Measurements from ENCODE around the gene GRIK4. TPM values are rescaled to one million over a fixed set of nuclear protein-coding genes. Genes with fewer than 3 reads are reported as not detected.
A peak's percentile ranks its signal among the peaks of the same experiment; 100 is the strongest.

GRIK4 gene
- total and polyA plus RNA-seq, 2 donors from 2014 or later: 0.25 TPM; not detected in 1

- no peak overlapping the region for H3K9ac ChIP-seq (ENCODE audit: low read length in 3 of 3)
- H3K4me1 ChIP-seq (ENCODE audit: control insufficient read depth in 2 of 3, insufficient read depth in 2 of 3, low read depth in 1 of 3, low read length in 3 of 3): no peaks in the 10 kb centered on the region
- TF ChIP-seq, protein P1, sequence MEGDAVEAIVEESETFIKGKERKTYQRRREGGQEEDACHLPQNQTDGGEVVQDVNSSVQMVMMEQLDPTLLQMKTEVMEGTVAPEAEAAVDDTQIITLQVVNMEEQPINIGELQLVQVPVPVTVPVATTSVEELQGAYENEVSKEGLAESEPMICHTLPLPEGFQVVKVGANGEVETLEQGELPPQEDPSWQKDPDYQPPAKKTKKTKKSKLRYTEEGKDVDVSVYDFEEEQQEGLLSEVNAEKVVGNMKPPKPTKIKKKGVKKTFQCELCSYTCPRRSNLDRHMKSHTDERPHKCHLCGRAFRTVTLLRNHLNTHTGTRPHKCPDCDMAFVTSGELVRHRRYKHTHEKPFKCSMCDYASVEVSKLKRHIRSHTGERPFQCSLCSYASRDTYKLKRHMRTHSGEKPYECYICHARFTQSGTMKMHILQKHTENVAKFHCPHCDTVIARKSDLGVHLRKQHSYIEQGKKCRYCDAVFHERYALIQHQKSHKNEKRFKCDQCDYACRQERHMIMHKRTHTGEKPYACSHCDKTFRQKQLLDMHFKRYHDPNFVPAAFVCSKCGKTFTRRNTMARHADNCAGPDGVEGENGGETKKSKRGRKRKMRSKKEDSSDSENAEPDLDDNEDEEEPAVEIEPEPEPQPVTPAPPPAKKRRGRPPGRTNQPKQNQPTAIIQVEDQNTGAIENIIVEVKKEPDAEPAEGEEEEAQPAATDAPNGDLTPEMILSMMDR (IDR thresholded peaks at IDR 0.05; ENCODE audit: borderline replicate concordance, extremely low read depth, insufficient read depth): no peak
- H3K27ac ChIP-seq (ENCODE audit: low read depth in 2 of 2, low read length in 2 of 2): no peak overlapping the region
- intact Hi-C loops (cut with DNase I): no loop called here
- FAIRE-seq: no peak
- no peaks in the 10 kb centered on the region for H3K36me3 ChIP-seq (ENCODE audit: control insufficient read depth in 2 of 3, insufficient read depth in 3 of 3, low read length in 3 of 3)
- H3K4me3 ChIP-seq (ENCODE audit: low read length in 3 of 3): no peak overlapping the region
- H3K27me3 ChIP-seq (ENCODE audit: control insufficient read depth, insufficient read depth, low read length): no peaks in the 10 kb centered on the region
- peak in 3 of 5 donors; percentile 72 to 88 (median 84) for DNase-seq
- no peaks in the 10 kb centered on the region for H3K9me3 ChIP-seq (ENCODE audit: control insufficient read depth in 2 of 3, insufficient read depth in 1 of 3, low read length in 3 of 3)
Measured at GRCh38 chr11:120932305-120932915, 420.9 kb downstream of the GRIK4 start.

DNA sequence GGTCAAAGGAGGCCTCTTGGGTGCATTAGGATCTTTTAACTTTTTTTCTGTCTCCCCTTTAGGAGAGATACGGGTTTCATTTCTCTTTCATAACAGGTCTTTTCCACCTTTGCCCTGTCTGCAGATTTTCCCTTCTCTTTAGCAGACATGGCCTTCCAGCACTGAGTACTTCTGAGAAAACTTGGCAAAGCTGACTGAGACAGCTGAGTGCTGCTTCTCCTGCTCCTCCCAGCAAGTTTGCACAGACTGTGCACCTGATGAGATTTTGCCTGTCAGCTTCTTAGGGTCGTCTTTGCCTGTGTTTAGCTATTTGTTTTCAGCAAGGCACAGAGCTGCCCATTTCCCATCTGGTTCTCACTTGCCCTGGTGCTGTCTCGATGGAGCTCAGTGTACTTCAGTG, 424.8 kb downstream of the GRIK4 start:
- Histone ChIP-seq H3K9me3 (ENCODE audit: control insufficient read depth in 2 of 3, insufficient read depth in 1 of 3, low read length in 3 of 3) (no peaks in the 10 kb centered on the region), H3K27ac (ENCODE audit: low read depth in 2 of 2, low read length in 2 of 2) (no peak overlapping the region), H3K27me3 (ENCODE audit: control insufficient read depth, insufficient read depth, low read length) (no peaks in the 10 kb centered on the region), H3K9ac (ENCODE audit: low read length in 3 of 3) (no peak overlapping the region), H3K36me3 (ENCODE audit: control insufficient read depth in 2 of 3, insufficient read depth in 3 of 3, low read length in 3 of 3) (no peaks in the 10 kb centered on the region), H3K4me1 (ENCODE audit: control insufficient read depth in 2 of 3, insufficient read depth in 2 of 3, low read depth in 1 of 3, low read length in 3 of 3) (no peaks in the 10 kb centered on the region), H3K4me3 (ENCODE audit: low read length in 3 of 3) (no peak overlapping the region)
- TF ChIP-seq, protein P1 (IDR thresholded peaks at IDR 0.05; ENCODE audit: borderline replicate concordance, extremely low read depth, insufficient read depth): no peak
- FAIRE-seq (no peak), DNase-seq (no peak)
- intact Hi-C loops (cut with DNase I): no loop called here

DNA sequence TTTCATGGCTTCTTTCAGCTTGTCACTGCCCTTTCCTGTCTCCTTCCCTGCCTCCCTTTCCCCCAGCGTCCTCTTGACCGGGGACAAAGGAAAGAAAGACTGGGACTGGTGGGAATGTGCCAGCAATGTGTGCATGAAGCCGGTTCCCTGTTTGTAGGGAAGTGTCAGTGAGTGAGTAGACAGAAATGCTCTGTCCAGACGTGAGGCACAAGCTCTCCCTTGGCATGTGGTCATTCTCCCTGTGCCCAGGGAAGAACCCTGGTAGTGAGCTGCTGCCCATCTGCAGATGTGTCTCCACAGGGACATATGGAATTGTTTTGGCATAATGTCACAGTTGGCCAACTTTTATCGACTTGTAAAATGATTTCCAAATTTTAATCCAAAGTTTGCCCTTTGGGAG, 426.0 kb downstream of the GRIK4 start:
- Histone ChIP-seq H3K4me3 (ENCODE audit: low read length in 3 of 3) (no peak overlapping the region), H3K36me3 (ENCODE audit: control insufficient read depth in 2 of 3, insufficient read depth in 3 of 3, low read length in 3 of 3) (no peaks in the 10 kb centered on the region), H3K27me3 (ENCODE audit: control insufficient read depth, insufficient read depth, low read length) (no peaks in the 10 kb centered on the region), H3K9ac (ENCODE audit: low read length in 3 of 3) (no peak overlapping the region), H3K4me1 (ENCODE audit: control insufficient read depth in 2 of 3, insufficient read depth in 2 of 3, low read depth in 1 of 3, low read length in 3 of 3) (no peaks in the 10 kb centered on the region), H3K27ac (ENCODE audit: low read depth in 2 of 2, low read length in 2 of 2) (no peak overlapping the region), H3K9me3 (ENCODE audit: control insufficient read depth in 2 of 3, insufficient read depth in 1 of 3, low read length in 3 of 3) (no peaks in the 10 kb centered on the region)
- intact Hi-C loops (cut with DNase I): no loop called here
- no peak for DNase-seq
- TF ChIP-seq, protein P1 (IDR thresholded peaks at IDR 0.05; ENCODE audit: borderline replicate concordance, extremely low read depth, insufficient read depth): no peak
- FAIRE-seq: no peak

DNA sequence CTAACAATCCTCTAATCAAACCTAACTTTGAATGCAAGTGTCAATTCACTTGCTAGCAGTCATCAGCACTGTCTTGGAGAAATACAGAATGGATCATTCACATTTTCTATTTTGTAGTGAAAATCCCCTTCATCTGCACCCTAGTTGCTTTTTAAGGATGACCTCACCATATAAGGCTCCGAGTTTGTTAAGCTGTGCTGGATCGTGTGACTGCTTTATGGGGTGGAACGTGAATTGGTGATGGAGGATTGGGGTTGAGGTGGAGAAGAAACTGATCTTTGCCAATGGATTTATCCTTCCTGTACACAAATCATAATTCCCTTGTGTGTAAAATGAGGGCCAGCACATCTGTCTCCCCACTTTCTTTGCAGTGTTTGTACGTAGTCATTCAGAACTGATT, 426.7 kb downstream of the GRIK4 start:
- TF ChIP-seq, protein P1 (IDR thresholded peaks at IDR 0.05; ENCODE audit: borderline replicate concordance, extremely low read depth, insufficient read depth): no peak
- H3K9ac ChIP-seq (ENCODE audit: low read length in 3 of 3): no peak overlapping the region
- no peaks in the 10 kb centered on the region for H3K36me3 ChIP-seq (ENCODE audit: control insufficient read depth in 2 of 3, insufficient read depth in 3 of 3, low read length in 3 of 3)
- intact Hi-C loops (cut with DNase I): no loop called here
- H3K9me3 ChIP-seq (ENCODE audit: control insufficient read depth in 2 of 3, insufficient read depth in 1 of 3, low read length in 3 of 3): no peaks in the 10 kb centered on the region
- H3K27ac ChIP-seq (ENCODE audit: low read depth in 2 of 2, low read length in 2 of 2): no peak overlapping the region
- no peaks in the 10 kb centered on the region for H3K4me1 ChIP-seq (ENCODE audit: control insufficient read depth in 2 of 3, insufficient read depth in 2 of 3, low read depth in 1 of 3, low read length in 3 of 3)
- H3K4me3 ChIP-seq (ENCODE audit: low read length in 3 of 3): no peak overlapping the region
- DNase-seq (peak in 3 of 5 donors; percentile 57 to 79 (median 75)), FAIRE-seq (no peak)
- H3K27me3 ChIP-seq (ENCODE audit: control insufficient read depth, insufficient read depth, low read length): no peaks in the 10 kb centered on the region

Data from kidney (tissue), 14 donors.